K562 (cell line): ENCODE results near the gene KCND3. TPM values are rescaled to one million over a fixed set of nuclear protein-coding genes. Genes with fewer than 3 reads are reported as not detected.

Experiments
- ATAC-seq: fragments of 200-7000 bp; cut with Tn5 transposase; 3 replicates; pipeline ENCODE4 v1.9.1; 2020; ENCODE audit warnings: moderate library complexity
- BruUV-seq: library from RNA; stranded (reverse); fragments of 400-500 nt; replicated peaks from 2 replicates; lab custom pipeline; 2021; lab: Mats Ljungman, UMichigan
- CTCF ChIA-PET: fragments of 300-600 bp; formaldehyde crosslinking; extraction: SDS; loops from one replicate; lab custom pipeline; 2021; ENCODE audit warnings: low intra/inter-chr PET ratio; lab: Yijun Ruan, JAX
- POLR2A ChIA-PET: fragments of 300-600, 350-650 bp; sonication (Branson Sonifier 250); formaldehyde crosslinking; extraction: SDS; loops from one replicate; lab custom pipeline; 2021; ENCODE audit warnings: antibody characterized with exemption, inconsistent platforms; lab: Yijun Ruan, JAX
- DNase-seq, 4 experiments: peaks; one replicate each; pipeline versions ENCODE4 v3.0.0 to v3.0.0-alpha.2; 2011 to 2018; ENCODE audit warnings: low spot score in 3 of 4, mixed read lengths in 3 of 4; ENCODE audit errors: extremely low read depth in 1 of 4
- FAIRE-seq: peaks from 2 replicates; lab custom pipeline; 2011; peaks lifted over from hg19 to GRCh38; lab: Jason Lieb, UNC
- H2AFZ ChIP-seq: 2 replicates; pipeline ENCODE4 v1.6.0; 2011; ENCODE audit warnings: low read depth, low read length, control low read depth, inconsistent platforms
- H3K27ac ChIP-seq: fragments of 200-600 bp; 3 replicates; pipeline ENCODE4 v1.8.0; 2011; ENCODE audit warnings: low read depth, mild to moderate bottlenecking, control low read depth, inconsistent platforms, low read length, moderate library complexity, mixed read lengths; ENCODE audit errors: extremely low read depth
- H3K27me3 ChIP-seq, 2 experiments: fragments of 300-600 bp in 1 of 2; 2 replicates in 1 of 2; 3 replicates in 1 of 2; pipeline versions ENCODE4 v1.6.0 to v1.8.0; 2011; ENCODE audit warnings: inconsistent platforms in 2 of 2, low read length in 2 of 2, mild to moderate bottlenecking in 1 of 2, mixed read lengths in 1 of 2, moderate library complexity in 1 of 2; ENCODE audit not compliant: control insufficient read depth in 2 of 2, insufficient read depth in 2 of 2
- H3K36me3 ChIP-seq: fragments of 300-600 bp; 3 replicates; pipeline ENCODE4 v1.8.0; 2011; ENCODE audit warnings: mild to moderate bottlenecking, low read length, inconsistent platforms; ENCODE audit not compliant: control insufficient read depth, insufficient read depth
- H3K4me1 ChIP-seq, 2 experiments: fragments of 200-600 bp in 1 of 2; replicated peaks in 1 of 2; 2 replicates in 1 of 2; 3 replicates in 1 of 2; pipeline versions ENCODE4 v1.5.1 to v1.8.0; 2011; ENCODE audit warnings: inconsistent platforms in 2 of 2, low read length in 2 of 2, mild to moderate bottlenecking in 1 of 2, mixed read lengths in 1 of 2, moderate library complexity in 1 of 2; ENCODE audit not compliant: control insufficient read depth in 2 of 2, insufficient read depth in 2 of 2
- H3K4me2 ChIP-seq: 2 replicates; pipeline ENCODE4 v1.6.1; 2011; ENCODE audit warnings: low read length, control low read depth, inconsistent platforms, mixed read lengths; ENCODE audit not compliant: insufficient read depth
- H3K4me3 ChIP-seq: fragments of 200-600 bp; sonication (generic), shearing (Covaris generic); 2 replicates; pipeline ENCODE4 v1.5.1; 2016; ENCODE audit warnings: control low read depth, inconsistent platforms
- H3K79me2 ChIP-seq: fragments of 200-600 bp; 3 replicates; pipeline ENCODE4 v1.8.0; 2011; ENCODE audit warnings: low read length, inconsistent platforms; ENCODE audit not compliant: control insufficient read depth, insufficient read depth
- H3K9ac ChIP-seq, 2 experiments: 2 replicates each; pipeline versions ENCODE4 v1.6.0 to v1.6.1; 2011; ENCODE audit warnings: low read depth in 2 of 2, low read length in 2 of 2, control low read depth in 1 of 2, inconsistent platforms in 1 of 2, mild to moderate bottlenecking in 1 of 2, mixed read lengths in 1 of 2; ENCODE audit not compliant: insufficient read depth in 1 of 2
- H3K9me1 ChIP-seq: one replicate; pipeline ENCODE4 v1.6.0; 2011; ENCODE audit warnings: inconsistent platforms, mild to moderate bottlenecking, low read length, moderate library complexity; ENCODE audit not compliant: control insufficient read depth, insufficient read depth
- H3K9me3 ChIP-seq: replicated peaks from 2 replicates; pipeline ENCODE4 v1.5.1; 2011; ENCODE audit warnings: low read depth, low read length, inconsistent platforms; ENCODE audit not compliant: control insufficient read depth, insufficient read depth
- H4K20me1 ChIP-seq: replicated peaks from 2 replicates; pipeline ENCODE4 v1.6.1; 2011; ENCODE audit warnings: low read length, inconsistent platforms, mixed read lengths; ENCODE audit not compliant: control insufficient read depth, insufficient read depth
- CEBPG ChIP-seq, 3 experiments: fragments of 200-800 bp in 1 of 3; sonication (Bioruptor generic) in 1 of 3; sonication (generic) in 1 of 3; formaldehyde crosslinking in 1 of 3; IDR thresholded peaks in 2 of 3; conservative IDR thresholded peaks in 1 of 3; 2 replicates each; pipeline versions ENCODE4 v1.6.1 to v1.8.0; 2016 to 2022; ENCODE audit warnings: missing compliant biosample characterization in 2 of 3, missing genetic modification characterization in 2 of 3, mild to moderate bottlenecking in 1 of 3, missing genetic modification reagents in 1 of 3
- WGBS: fragments of 100-300 bp; shearing (Covaris generic); methylation state at CpG from one replicate; pipeline ENCODE4 v1.1.6; 2016; ENCODE audit warnings: low coverage, mixed read lengths; ENCODE audit not compliant: insufficient coverage; ENCODE audit errors: missing lambda C conversion rate; 5-methylcytosine and 5-hydroxymethylcytosine counted together
- in situ Hi-C: fragments of 300-500 bp; cut with MboI; formaldehyde crosslinking; loops from 4 replicates; pipeline ENCODE4 v1.15.0; 2018; ENCODE audit warnings: inconsistent platforms, mixed read lengths
- intact Hi-C: fragments of 100-400 bp; cut with micrococcal nuclease; formaldehyde crosslinking; loops from 2 replicates; pipeline ENCODE4 v1.14.2; 2022
- polyA plus RNA-seq, 8 experiments: library from polyadenylated mRNA; depleted of rRNA in 4 of 8; stranded (reverse) in 5 of 8; unstranded in 3 of 8; fragments of >200 nt; fragmentation: Nextera tagmentation in 2 of 8; fragmentation: Illumina TruSeq in 1 of 8; extraction: Ambion mirVana in 2 of 8; extraction: Trizol in 1 of 8; gene quantifications; 2 replicates each; pipeline versions ENCODE4 v1.2.1 to v1.2.3, GENCODE V29; 2011 to 2014; ENCODE audit warnings: inconsistent platforms in 1 of 8, missing spikeins in 1 of 8
- total RNA-seq, 7 experiments: library from RNA; depleted of rRNA in 6 of 7; stranded (reverse); fragments of >200 nt in 6 of 7; fragmentation: Illumina TruSeq in 2 of 7; extraction: Trizol in 2 of 7; gene quantifications; 2 replicates each; pipeline versions ENCODE4 v1.2.1 to v1.2.3, GENCODE V29; 2011 to 2021; ENCODE audit warnings: low replicate concordance in 1 of 7
- TF ChIP-seq, protein P1 (sequence below): fragments of 250-450 bp; sonication (Bioruptor Pico); IDR thresholded peaks from 2 replicates; pipeline ENCODE4 v1.5.0; 2020; ENCODE audit warnings: mild to moderate bottlenecking

The KCND3 gene
- total and polyA plus RNA-seq, 9 of the 15 experiments (the other 6 are each of a cell fraction or from before 2014, with no cell fraction given): not detected

DNA sequence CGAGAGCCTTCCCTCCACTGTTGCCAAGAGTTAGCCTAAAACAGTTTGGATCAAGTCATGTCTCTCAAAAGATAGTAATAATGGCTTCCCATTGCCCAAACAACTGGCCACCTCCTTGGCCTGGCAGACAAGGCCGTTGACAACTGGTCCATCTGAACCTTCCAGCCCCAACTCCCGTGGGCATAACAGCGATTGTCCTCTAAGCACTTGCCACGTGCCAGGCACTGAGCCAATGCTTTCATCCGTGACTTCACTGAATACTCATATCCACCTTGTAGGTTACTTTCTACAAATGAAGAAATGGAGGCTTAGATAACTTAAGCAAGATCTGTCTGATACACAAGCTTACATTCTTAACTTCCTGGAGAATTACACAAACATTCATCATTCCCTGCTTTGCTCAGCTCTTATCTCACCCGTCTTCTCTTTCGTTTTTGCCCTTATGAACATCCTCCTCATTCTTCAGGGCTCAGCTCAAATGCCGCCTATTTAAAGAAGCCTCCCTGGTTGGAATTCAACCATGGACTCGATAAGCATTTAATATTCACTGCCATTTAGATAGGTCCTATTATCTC, 106.4 kb downstream of the KCND3 start:
- in situ Hi-C loops (no loop called here), intact Hi-C loops (no loop called here)
- Histone ChIP-seq H3K9me1 (no peaks in the 10 kb centered on the region), H3K4me1 (no peaks in the 10 kb centered on the region; a peak in 1 of 5 replicates), H3K27me3 (peaks cover 10 to 42% of the 10 kb centered on the region in 2 experiments), H3K9ac (no peak overlapping the region), H4K20me1 (peaks cover 3% of the 10 kb centered on the region), H3K4me2 (no peak overlapping the region), H3K9me3 (no peaks in the 10 kb centered on the region), H3K36me3 (no peaks in the 10 kb centered on the region), H3K4me3 (no peak overlapping the region), H3K79me2 (no peaks in the 10 kb centered on the region), H3K27ac (no peak overlapping the region), H2AFZ (no peak overlapping the region)
- CTCF ChIA-PET: no interaction called here
- FAIRE-seq (no peak), DNase-seq (no peak), ATAC-seq (no peak)
- no TSS peak for BruUV-seq
- POLR2A ChIA-PET: interaction anchor here (0.6 to 0.8 kb wide), 2 partner anchors 55 to 128 kb away, joined by 3 to 4 read pairs; no protein-coding TSS in a partner anchor
- TF ChIP-seq, protein P1, sequence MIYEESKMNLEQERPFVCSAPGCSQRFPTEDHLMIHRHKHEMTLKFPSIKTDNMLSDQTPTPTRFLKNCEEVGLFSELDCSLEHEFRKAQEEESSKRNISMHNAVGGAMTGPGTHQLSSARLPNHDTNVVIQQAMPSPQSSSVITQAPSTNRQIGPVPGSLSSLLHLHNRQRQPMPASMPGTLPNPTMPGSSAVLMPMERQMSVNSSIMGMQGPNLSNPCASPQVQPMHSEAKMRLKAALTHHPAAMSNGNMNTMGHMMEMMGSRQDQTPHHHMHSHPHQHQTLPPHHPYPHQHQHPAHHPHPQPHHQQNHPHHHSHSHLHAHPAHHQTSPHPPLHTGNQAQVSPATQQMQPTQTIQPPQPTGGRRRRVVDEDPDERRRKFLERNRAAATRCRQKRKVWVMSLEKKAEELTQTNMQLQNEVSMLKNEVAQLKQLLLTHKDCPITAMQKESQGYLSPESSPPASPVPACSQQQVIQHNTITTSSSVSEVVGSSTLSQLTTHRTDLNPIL (CRISPR knock-in tag): no peak
- TF ChIP-seq CEBPG (CRISPR knock-in tag; IDR thresholded peaks at IDR 0.05) (no peak), CEBPG (tag; conservative IDR thresholded peaks at IDR 0.05 in 1 of 2, IDR thresholded peaks at IDR 0.05 in 1 of 2) (0 out of 4 replicates have a peak, but pooled peaks of 1 of the 2 experiments have one; percentile 17)
- WGBS: 0% methylated on average over 10 of the region's 10 CpGs
